ENCODE data around the gene ARHGEF39. TPM values are rescaled to one million over a fixed set of nuclear protein-coding genes. Genes with fewer than 3 reads are reported as not detected.

ARHGEF39 gene
- total and polyA plus RNA-seq, 4 donors = 0.25 to 1.8 (median 1.2) TPM

GRCh38 chr9:35674025-35674361, 9.0 kb upstream of the ARHGEF39 start:
- WGBS, 2 donors = 47 to 49% methylated on average over 3 of the region's 3 CpGs
- Histone ChIP-seq H3K4me3 (ENCODE audit: low read length in 2 of 2) (no peak overlapping the region), H3K4me1 (ENCODE audit: control insufficient read depth in 1 of 2, insufficient read depth in 2 of 2, low read length in 2 of 2) (no peaks in the 10 kb centered on the region), H3K27me3 (ENCODE audit: control insufficient read depth in 1 of 2, insufficient read depth in 2 of 2, low read length in 1 of 2) (no peaks in the 10 kb centered on the region), H3K27ac (ENCODE audit: low read depth in 1 of 2, low read length in 2 of 2) (no peak overlapping the region), H3K9me3 (ENCODE audit: control insufficient read depth, low read length) (no peaks in the 10 kb centered on the region), H3K36me3 (ENCODE audit: control insufficient read depth in 1 of 2, insufficient read depth in 2 of 2, low read length in 1 of 2) (no peaks in the 10 kb centered on the region)
- DNase-seq = no peak
- intact Hi-C loops (cut with DNase I) = no loop called here
- ATAC-seq (ENCODE audit: low FRiP score) = no peak

GRCh38 chr9:35673132-35674024, 8.4 kb upstream of the ARHGEF39 start, which contains the start of gene CA9:
Gene CA9 (plus strand): TSS chr9:35673928. CDS start chr9:35673960, 32 bp downstream.
- Histone ChIP-seq H3K27me3 (ENCODE audit: control insufficient read depth in 1 of 2, insufficient read depth in 2 of 2, low read length in 1 of 2) (no peaks in the 10 kb centered on the region), H3K4me3 (ENCODE audit: low read length in 2 of 2) (no peak within 1 kb of the TSS), H3K9me3 (ENCODE audit: control insufficient read depth, low read length) (no peaks in the 10 kb centered on the region), H3K4me1 (ENCODE audit: control insufficient read depth in 1 of 2, insufficient read depth in 2 of 2, low read length in 2 of 2) (no peaks in the 10 kb centered on the region), H3K36me3 (ENCODE audit: control insufficient read depth in 1 of 2, insufficient read depth in 2 of 2, low read length in 1 of 2) (no peaks in the 10 kb centered on the region), H3K27ac (ENCODE audit: low read depth in 1 of 2, low read length in 2 of 2) (no peak within 1 kb of the TSS)
- ATAC-seq (ENCODE audit: low FRiP score) (peak; percentile 42), DNase-seq (peak in 1 of 2 donors; percentile 64)
- intact Hi-C loops (cut with DNase I) = no loop called here
- WGBS, 2 donors = 6 to 9% methylated on average over 10 of the region's 10 CpGs

- intact Hi-C loops (cut with DNase I) = no loop called here
- no peak overlapping the region for H3K27ac ChIP-seq (ENCODE audit: low read depth in 1 of 2, low read length in 2 of 2)
- no peaks in the 10 kb centered on the region for H3K4me1 ChIP-seq (ENCODE audit: control insufficient read depth in 1 of 2, insufficient read depth in 2 of 2, low read length in 2 of 2)
- DNase-seq (no peak), ATAC-seq (ENCODE audit: low FRiP score) (no peak)
- H3K27me3 ChIP-seq (ENCODE audit: control insufficient read depth in 1 of 2, insufficient read depth in 2 of 2, low read length in 1 of 2) = no peaks in the 10 kb centered on the region
- no peak overlapping the region for H3K4me3 ChIP-seq (ENCODE audit: low read length in 2 of 2)
- no peaks in the 10 kb centered on the region for H3K9me3 ChIP-seq (ENCODE audit: control insufficient read depth, low read length)
- H3K36me3 ChIP-seq (ENCODE audit: control insufficient read depth in 1 of 2, insufficient read depth in 2 of 2, low read length in 1 of 2) = no peaks in the 10 kb centered on the region
- WGBS, 2 donors = 77% methylated on average over 6 of the region's 6 CpGs
Observed at GRCh38 chr9:35669331-35670145, 4.5 kb upstream of the ARHGEF39 start.

- DNase-seq (no peak), ATAC-seq (ENCODE audit: low FRiP score) (no peak)
- H3K36me3 ChIP-seq (ENCODE audit: control insufficient read depth in 1 of 2, insufficient read depth in 2 of 2, low read length in 1 of 2) = no peaks in the 10 kb centered on the region
- no peak overlapping the region for H3K4me3 ChIP-seq (ENCODE audit: low read length in 2 of 2)
- peaks cover 0 to under 1% of the 10 kb centered on the region in 2 donors for H3K4me1 ChIP-seq (ENCODE audit: control insufficient read depth in 1 of 2, insufficient read depth in 2 of 2, low read length in 2 of 2)
- WGBS, 2 donors = 98 to 99% methylated on average over 3 of the region's 3 CpGs
- H3K27ac ChIP-seq (ENCODE audit: low read depth in 1 of 2, low read length in 2 of 2) = no peak overlapping the region
- H3K9me3 ChIP-seq (ENCODE audit: control insufficient read depth, low read length) = no peaks in the 10 kb centered on the region
- H3K27me3 ChIP-seq (ENCODE audit: control insufficient read depth in 1 of 2, insufficient read depth in 2 of 2, low read length in 1 of 2) = no peaks in the 10 kb centered on the region
- intact Hi-C loops (cut with DNase I) = no loop called here
Observed at GRCh38 chr9:35667939-35668338, 2.9 kb upstream of the ARHGEF39 start.

- Histone ChIP-seq H3K27ac (ENCODE audit: low read depth in 1 of 2, low read length in 2 of 2) (no peak overlapping the region), H3K9me3 (ENCODE audit: control insufficient read depth, low read length) (no peaks in the 10 kb centered on the region), H3K4me1 (ENCODE audit: control insufficient read depth in 1 of 2, insufficient read depth in 2 of 2, low read length in 2 of 2) (peaks cover 0 to 2% of the 10 kb centered on the region in 2 donors), H3K4me3 (ENCODE audit: low read length in 2 of 2) (no peak overlapping the region), H3K27me3 (ENCODE audit: control insufficient read depth in 1 of 2, insufficient read depth in 2 of 2, low read length in 1 of 2) (no peaks in the 10 kb centered on the region), H3K36me3 (ENCODE audit: control insufficient read depth in 1 of 2, insufficient read depth in 2 of 2, low read length in 1 of 2) (no peaks in the 10 kb centered on the region)
- no peak for DNase-seq
- intact Hi-C loops (cut with DNase I) = no loop called here
- ATAC-seq (ENCODE audit: low FRiP score) = no peak
- 90 to 94% methylated on average over 5 of the region's 5 CpGs for WGBS, 2 donors
Observed at GRCh38 chr9:35666549-35666948, 1.6 kb upstream of the ARHGEF39 start.

- WGBS, 2 donors = 10 to 20% methylated on average over 1 of the region's 1 CpG
- no peak for DNase-seq
- no peak overlapping the region for H3K4me3 ChIP-seq (ENCODE audit: low read length in 2 of 2)
- no peaks in the 10 kb centered on the region for H3K27me3 ChIP-seq (ENCODE audit: control insufficient read depth in 1 of 2, insufficient read depth in 2 of 2, low read length in 1 of 2)
- no peak for ATAC-seq (ENCODE audit: low FRiP score)
- intact Hi-C loops (cut with DNase I) = no loop called here
- H3K9me3 ChIP-seq (ENCODE audit: control insufficient read depth, low read length) = no peaks in the 10 kb centered on the region
- peaks cover 0 to 2% of the 10 kb centered on the region in 2 donors for H3K4me1 ChIP-seq (ENCODE audit: control insufficient read depth in 1 of 2, insufficient read depth in 2 of 2, low read length in 2 of 2)
- no peaks in the 10 kb centered on the region for H3K36me3 ChIP-seq (ENCODE audit: control insufficient read depth in 1 of 2, insufficient read depth in 2 of 2, low read length in 1 of 2)
- peak overlapping the region in 1 of 2 donors; percentile 28 for H3K27ac ChIP-seq (ENCODE audit: low read depth in 1 of 2, low read length in 2 of 2)
Observed at GRCh38 chr9:35666045-35666444, 1.1 kb upstream of the ARHGEF39 start.

GRCh38 chr9:35665471-35665818, 450 bp upstream of the ARHGEF39 start:
- intact Hi-C loops (cut with DNase I) = no loop called here
- Histone ChIP-seq H3K27ac (ENCODE audit: low read depth in 1 of 2, low read length in 2 of 2) (no peak overlapping the region), H3K36me3 (ENCODE audit: control insufficient read depth in 1 of 2, insufficient read depth in 2 of 2, low read length in 1 of 2) (no peaks in the 10 kb centered on the region), H3K27me3 (ENCODE audit: control insufficient read depth in 1 of 2, insufficient read depth in 2 of 2, low read length in 1 of 2) (no peaks in the 10 kb centered on the region), H3K4me1 (ENCODE audit: control insufficient read depth in 1 of 2, insufficient read depth in 2 of 2, low read length in 2 of 2) (peaks cover 0 to 2% of the 10 kb centered on the region in 2 donors), H3K9me3 (ENCODE audit: control insufficient read depth, low read length) (no peaks in the 10 kb centered on the region), H3K4me3 (ENCODE audit: low read length in 2 of 2) (peak overlapping the region; percentile 15 to 43)
- no peak for ATAC-seq (ENCODE audit: low FRiP score)
- 12 to 17% methylated on average over 5 of the region's 5 CpGs for WGBS, 2 donors
- DNase-seq = no peak

GRCh38 chr9:35662437-35662836, 2.6 kb downstream of the ARHGEF39 start:
- H3K9me3 ChIP-seq (ENCODE audit: control insufficient read depth, low read length) = no peaks in the 10 kb centered on the region
- H3K27me3 ChIP-seq (ENCODE audit: control insufficient read depth in 1 of 2, insufficient read depth in 2 of 2, low read length in 1 of 2) = no peaks in the 10 kb centered on the region
- ATAC-seq (ENCODE audit: low FRiP score) = no peak
- no peak for DNase-seq
- H3K36me3 ChIP-seq (ENCODE audit: control insufficient read depth in 1 of 2, insufficient read depth in 2 of 2, low read length in 1 of 2) = no peaks in the 10 kb centered on the region
- WGBS, 2 donors = 75 to 78% methylated on average over 7 of the region's 7 CpGs
- H3K4me1 ChIP-seq (ENCODE audit: control insufficient read depth in 1 of 2, insufficient read depth in 2 of 2, low read length in 2 of 2) = peaks cover 0 to 2% of the 10 kb centered on the region in 2 donors
- H3K27ac ChIP-seq (ENCODE audit: low read depth in 1 of 2, low read length in 2 of 2) = peak overlapping the region in 1 of 2 donors; percentile 66
- no peak overlapping the region for H3K4me3 ChIP-seq (ENCODE audit: low read length in 2 of 2)
- intact Hi-C loops (cut with DNase I) = no loop called here
